Mucosa of descending colon (tissue), 3 donors: ENCODE results near the gene CCL27. TPM values are rescaled to one million over a fixed set of nuclear protein-coding genes. Genes with fewer than 3 reads are reported as not detected.
"Not testable (repeated sequence)": the region's sequence is repeated elsewhere in the genome, so short reads cannot be mapped to it uniquely, and the experiment has no call there.

Experiments used
- ATAC-seq: fragments of 200-7000 bp; cut with Tn5 transposase; one replicate; pipeline ENCODE4 v1.9.1; 2020; ENCODE audit warnings: mild to moderate bottlenecking, moderate library complexity
- DNase-seq, 3 donors: peaks; one replicate each; pipeline ENCODE4 v3.0.0-alpha.2; 2020
- H3K36me3 ChIP-seq: fragments of 200-600 bp; one replicate; pipeline ENCODE4 v1.8.0; 2021; ENCODE audit warnings: low read depth, mild to moderate bottlenecking
- H3K4me1 ChIP-seq: fragments of 200-600 bp; one replicate; pipeline ENCODE4 v1.8.0; 2021; ENCODE audit warnings: low read depth, mild to moderate bottlenecking
- H3K4me3 ChIP-seq: fragments of 200-600 bp; one replicate; pipeline ENCODE4 v1.8.0; 2021; ENCODE audit warnings: mild to moderate bottlenecking
- H3K9me3 ChIP-seq: fragments of 200-600 bp; one replicate; pipeline ENCODE4 v1.8.0; 2021; ENCODE audit warnings: mild to moderate bottlenecking
- intact Hi-C, 2 donors: fragments of 100-400 bp; cut with DNase I in 1 of 2; cut with micrococcal nuclease in 1 of 2; formaldehyde crosslinking; loops; one replicate each; pipeline versions ENCODE4 v1.11.0 to v1.11.1; 2022; cut with DNase I, micrococcal nuclease
- total RNA-seq, 3 donors: library from RNA; stranded (reverse); fragmentation: NEBNext Ultra II Directional in 2 of 3; extraction: Animal tissue kit (Norgen Biotek cat#: 25700) in 2 of 3; gene quantifications; one replicate each; pipeline versions ENCODE4 v1.2.1 to v1.2.4, GENCODE V29; 2021 to 2023
- TF ChIP-seq, protein P1 (sequence below): fragments of 200-600 bp; IDR thresholded peaks from one replicate; pipeline ENCODE4 v1.8.0; 2022; ENCODE audit warnings: antibody characterized with exemption, mild to moderate bottlenecking
- donor health status: DM: no; HTN: no; CAD: no; lungs with moderate emphysema.
- donor health status: DM: no; HTN: no; CAD: no.
- donor health status: DM: no; HTN: yes; CAD: no.

The CCL27 gene
- total RNA-seq, 3 donors from 2014 or later, result not detected

- intact Hi-C loops, result no loop called here
- ATAC-seq, result no peak
- H3K4me3 ChIP-seq, result peak overlapping the region; percentile 44
- H3K9me3 ChIP-seq, result no peaks in the 10 kb centered on the region
- TF ChIP-seq, protein P1, sequence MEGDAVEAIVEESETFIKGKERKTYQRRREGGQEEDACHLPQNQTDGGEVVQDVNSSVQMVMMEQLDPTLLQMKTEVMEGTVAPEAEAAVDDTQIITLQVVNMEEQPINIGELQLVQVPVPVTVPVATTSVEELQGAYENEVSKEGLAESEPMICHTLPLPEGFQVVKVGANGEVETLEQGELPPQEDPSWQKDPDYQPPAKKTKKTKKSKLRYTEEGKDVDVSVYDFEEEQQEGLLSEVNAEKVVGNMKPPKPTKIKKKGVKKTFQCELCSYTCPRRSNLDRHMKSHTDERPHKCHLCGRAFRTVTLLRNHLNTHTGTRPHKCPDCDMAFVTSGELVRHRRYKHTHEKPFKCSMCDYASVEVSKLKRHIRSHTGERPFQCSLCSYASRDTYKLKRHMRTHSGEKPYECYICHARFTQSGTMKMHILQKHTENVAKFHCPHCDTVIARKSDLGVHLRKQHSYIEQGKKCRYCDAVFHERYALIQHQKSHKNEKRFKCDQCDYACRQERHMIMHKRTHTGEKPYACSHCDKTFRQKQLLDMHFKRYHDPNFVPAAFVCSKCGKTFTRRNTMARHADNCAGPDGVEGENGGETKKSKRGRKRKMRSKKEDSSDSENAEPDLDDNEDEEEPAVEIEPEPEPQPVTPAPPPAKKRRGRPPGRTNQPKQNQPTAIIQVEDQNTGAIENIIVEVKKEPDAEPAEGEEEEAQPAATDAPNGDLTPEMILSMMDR, result no peak
- H3K36me3 ChIP-seq, result no peaks in the 10 kb centered on the region
- no peak for DNase-seq
- H3K4me1 ChIP-seq, result peaks cover 21% of the 10 kb centered on the region
Observed at GRCh38 chr9:34647084-34647403, 15.4 kb downstream of the CCL27 start.

- TF ChIP-seq, protein P1, result peak; percentile 6
- peak; percentile 93 for ATAC-seq
- no peaks in the 10 kb centered on the region for H3K9me3 ChIP-seq
- H3K4me3 ChIP-seq, result peak within 1 kb of the TSS; percentile 44
- H3K36me3 ChIP-seq, result no peaks in the 10 kb centered on the region
- DNase-seq, result peak; percentile 94 to 99 (median 98)
- peaks cover 21% of the 10 kb centered on the region for H3K4me1 ChIP-seq
- intact Hi-C loops, result no loop called here
Observed at GRCh38 chr9:34646211-34647083, 16.0 kb downstream of the CCL27 start, which contains the start of gene GALT. TSS of gene GALT (plus strand) at chr9:34646675. CDS start at chr9:34646705, 30 bp downstream.

DNA sequence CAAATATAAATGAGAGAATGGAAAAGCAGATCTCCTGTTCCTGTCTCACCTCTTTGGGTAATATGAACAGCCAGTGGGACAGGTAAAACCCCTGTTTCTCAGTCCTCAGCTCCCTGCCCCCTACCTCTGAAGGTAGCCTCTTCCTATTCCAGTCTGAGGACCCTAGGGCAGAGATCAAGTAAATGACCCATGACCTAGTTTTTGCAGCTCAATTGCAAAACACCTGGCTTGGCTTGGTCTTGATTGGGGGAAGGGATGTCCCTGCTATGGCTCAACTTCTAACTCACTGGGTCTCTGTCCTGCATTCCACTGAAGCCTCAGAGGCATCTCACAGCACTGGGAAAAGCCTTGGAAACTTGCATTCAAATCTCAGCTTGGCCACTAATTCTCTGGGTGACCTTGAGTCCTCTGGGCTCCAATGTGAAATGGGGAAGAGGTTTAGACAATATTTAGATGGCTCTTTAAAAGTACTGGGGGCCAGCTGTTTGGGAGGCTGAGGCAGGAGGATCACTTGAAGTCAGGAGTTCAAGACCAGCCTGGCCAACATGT is 17.6 kb downstream of the CCL27 start:
- intact Hi-C loops, result no loop called here
- H3K4me1 ChIP-seq, result peaks cover 17% of the 10 kb centered on the region
- H3K36me3 ChIP-seq, result no peaks in the 10 kb centered on the region
- ATAC-seq, result no peak
- no peak overlapping the region for H3K4me3 ChIP-seq
- TF ChIP-seq, protein P1, result no peak
- no peaks in the 10 kb centered on the region for H3K9me3 ChIP-seq
- DNase-seq, result no peak

DNA sequence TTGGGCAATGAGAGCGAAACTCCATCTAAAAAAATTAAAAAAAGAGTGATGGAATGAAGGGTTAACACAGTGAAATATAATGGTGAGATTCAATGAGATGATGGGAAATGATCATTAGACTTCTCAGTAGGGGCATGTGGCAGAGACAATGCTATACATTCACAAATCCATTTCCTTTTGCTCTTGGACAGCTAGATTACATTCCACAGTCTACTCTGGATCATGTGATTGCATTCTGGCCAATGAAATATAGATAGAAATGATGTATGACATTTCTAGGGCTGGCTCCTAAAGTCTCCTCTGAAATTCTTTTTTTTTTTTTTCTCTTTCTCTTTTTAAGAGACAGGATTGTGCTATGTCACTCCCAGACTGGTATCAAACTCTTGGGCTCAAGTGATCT is 19.8 kb downstream of the CCL27 start:
- Histone ChIP-seq H3K4me3 (no peak overlapping the region), H3K4me1 (peaks cover 9% of the 10 kb centered on the region), H3K36me3 (no peaks in the 10 kb centered on the region), H3K9me3 (no peaks in the 10 kb centered on the region)
- DNase-seq (no peak), ATAC-seq (no peak)
- TF ChIP-seq, protein P1, result no peak
- intact Hi-C loops, result no loop called here

GRCh38 chr9:34639322-34639721 is 23.1 kb downstream of the CCL27 start:
- H3K4me3 ChIP-seq, intact Hi-C loops, H3K36me3 ChIP-seq, H3K9me3 ChIP-seq, DNase-seq, ATAC-seq: not testable (repeated sequence)
- peaks cover 11% of the 10 kb centered on the region for H3K4me1 ChIP-seq

GRCh38 chr9:34638138-34638445 is 24.4 kb downstream of the CCL27 start:
- H3K36me3 ChIP-seq, result no peaks in the 10 kb centered on the region
- H3K9me3 ChIP-seq, result no peaks in the 10 kb centered on the region
- no peak for ATAC-seq
- TF ChIP-seq, protein P1, result no peak
- no peak for DNase-seq
- intact Hi-C loops, result no loop called here
- peaks cover 11% of the 10 kb centered on the region for H3K4me1 ChIP-seq
- H3K4me3 ChIP-seq, result peak overlapping the region; percentile 38
